ENCODE data around the gene LIMS1.

The LIMS1 gene

DNA sequence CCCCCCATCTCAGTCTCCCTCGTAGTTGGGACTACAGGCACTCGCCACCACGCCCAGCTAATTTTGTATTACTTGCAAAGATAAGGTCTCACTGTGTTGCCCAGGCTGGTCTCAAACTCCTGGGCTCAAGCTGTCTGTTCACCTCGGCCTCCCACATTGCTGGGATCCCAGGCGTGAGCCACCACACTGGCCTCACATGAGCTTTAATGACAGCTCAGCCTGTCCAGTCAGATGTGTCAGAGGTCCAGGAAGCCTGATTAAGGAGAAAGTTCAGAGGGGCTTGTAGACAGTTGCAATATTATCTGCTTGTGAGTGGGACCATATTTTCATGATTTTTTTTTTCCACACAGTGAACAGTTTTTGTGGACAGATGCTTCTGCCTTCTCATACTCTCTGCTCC is 82.0 kb downstream of the LIMS1 start:
- DNase-seq: no peak

DNA sequence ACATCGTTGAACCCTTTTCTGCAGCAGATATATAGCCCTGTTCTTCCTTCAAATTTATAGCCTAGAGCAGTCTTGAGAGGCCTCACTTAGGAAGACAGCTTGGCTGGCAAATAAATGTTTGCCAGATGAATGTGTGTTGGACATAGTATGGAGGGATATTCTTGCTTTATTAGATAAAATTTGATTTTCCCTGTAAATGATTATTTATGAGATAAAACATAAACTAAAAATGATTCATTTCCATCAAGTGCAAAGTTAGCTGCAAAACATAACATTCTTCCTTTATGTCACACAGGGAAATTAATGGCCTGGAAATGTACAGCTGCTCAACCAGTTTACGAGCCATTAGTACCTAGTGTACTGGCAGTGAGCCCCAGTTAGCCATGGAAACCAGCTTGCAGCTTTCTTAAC is 82.5 kb downstream of the LIMS1 start:
- DNase-seq: no peak

DNA sequence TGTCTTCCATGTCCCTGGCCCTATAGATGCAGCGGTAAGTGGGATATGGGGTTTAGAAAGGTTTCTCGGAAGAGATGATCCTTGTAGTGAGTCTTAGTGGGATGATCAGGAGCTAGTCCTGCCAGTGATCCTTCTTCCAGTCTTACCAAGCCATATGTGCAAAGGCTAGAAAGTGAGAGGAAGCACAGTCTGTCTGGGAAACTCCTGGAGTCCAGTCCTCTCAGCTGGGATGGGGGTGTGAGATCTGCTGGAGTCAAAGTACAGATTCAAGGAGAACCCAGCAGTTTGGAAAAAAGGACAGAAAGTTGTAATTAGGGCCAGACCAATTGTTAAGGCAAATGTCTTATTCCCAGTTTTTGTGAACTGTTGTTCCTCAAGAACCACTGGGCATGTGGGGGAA is 83.3 kb downstream of the LIMS1 start:
- DNase-seq: no peak

DNA sequence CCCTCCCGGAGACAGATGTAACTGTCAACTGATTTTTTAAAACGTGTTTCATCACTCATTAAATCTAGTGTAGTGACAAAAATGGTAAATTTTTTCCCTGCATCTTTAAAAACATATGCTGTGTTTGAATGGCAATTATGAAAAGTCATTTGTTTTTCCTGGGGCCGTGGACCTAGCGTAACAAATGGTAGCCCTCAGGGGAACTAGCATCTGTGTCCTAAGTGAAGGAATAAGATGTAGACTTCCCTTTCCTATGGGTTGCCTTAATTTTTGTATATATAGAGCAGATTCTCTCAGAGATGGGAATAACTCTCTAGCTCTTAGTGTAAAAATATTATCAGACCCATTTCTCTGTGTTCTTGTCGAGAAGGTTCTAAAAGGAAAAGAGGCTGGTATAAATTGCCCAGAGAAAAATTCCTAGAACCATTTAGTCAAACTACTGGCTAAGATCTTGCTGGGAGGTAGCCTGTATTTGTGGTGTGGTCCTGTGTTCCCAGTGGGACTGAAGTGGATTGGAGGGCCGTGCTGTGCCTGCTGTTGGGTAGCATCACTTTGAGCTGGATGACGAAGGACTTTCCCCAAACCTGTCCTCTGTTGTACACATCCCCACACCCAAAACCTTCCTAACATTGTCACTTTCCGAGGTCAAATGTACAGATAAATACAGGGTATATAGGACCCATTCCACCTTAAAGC is 85.8 kb downstream of the LIMS1 start:
- DNase-seq: no peak

DNA sequence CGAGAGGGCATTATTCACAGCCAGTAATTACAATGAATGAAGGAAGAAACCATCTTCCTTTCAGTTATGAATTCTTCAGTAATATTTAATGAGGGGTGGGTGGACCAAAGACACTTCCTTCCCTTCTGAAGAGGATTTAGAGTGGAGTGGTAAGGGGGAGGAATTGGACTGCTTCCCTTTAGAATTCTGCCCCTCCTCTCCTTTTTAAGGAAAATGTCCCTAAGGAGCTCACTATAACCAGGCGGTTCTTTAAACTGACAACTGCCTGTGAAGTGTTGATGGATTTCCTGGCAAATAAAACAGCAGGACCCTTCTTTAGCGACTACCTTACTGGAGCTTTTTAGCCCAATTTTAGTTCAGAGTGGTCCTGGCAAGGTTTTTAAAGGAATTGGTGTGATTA is 86.4 kb downstream of the LIMS1 start:
- DNase-seq: no peak

DNA sequence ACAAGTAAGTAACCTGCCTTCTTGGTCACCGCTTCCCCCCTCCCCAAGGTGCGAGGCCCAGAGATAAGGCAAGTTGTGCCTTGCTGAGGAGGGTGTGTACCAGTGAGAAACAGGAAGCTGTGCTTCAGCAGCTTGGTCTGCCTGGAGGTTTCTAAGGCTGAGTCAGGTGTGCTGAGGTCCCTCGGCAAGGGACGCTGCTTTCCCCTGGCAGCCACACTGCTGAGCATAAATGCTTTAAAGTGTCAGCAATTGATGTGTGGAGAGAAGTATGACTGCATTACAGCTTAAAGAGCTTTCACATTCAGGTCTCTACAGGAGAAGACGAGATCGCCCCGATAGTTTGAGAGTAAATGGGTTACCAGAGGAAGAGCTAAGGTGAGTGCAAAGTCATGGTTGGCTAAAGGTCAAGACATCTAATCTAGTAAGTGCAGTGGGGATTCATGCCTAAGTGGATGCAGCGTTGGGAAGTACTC is 86.9 kb downstream of the LIMS1 start:
- DNase-seq: peak in 1 of 2 experiments; percentile 14

DNA sequence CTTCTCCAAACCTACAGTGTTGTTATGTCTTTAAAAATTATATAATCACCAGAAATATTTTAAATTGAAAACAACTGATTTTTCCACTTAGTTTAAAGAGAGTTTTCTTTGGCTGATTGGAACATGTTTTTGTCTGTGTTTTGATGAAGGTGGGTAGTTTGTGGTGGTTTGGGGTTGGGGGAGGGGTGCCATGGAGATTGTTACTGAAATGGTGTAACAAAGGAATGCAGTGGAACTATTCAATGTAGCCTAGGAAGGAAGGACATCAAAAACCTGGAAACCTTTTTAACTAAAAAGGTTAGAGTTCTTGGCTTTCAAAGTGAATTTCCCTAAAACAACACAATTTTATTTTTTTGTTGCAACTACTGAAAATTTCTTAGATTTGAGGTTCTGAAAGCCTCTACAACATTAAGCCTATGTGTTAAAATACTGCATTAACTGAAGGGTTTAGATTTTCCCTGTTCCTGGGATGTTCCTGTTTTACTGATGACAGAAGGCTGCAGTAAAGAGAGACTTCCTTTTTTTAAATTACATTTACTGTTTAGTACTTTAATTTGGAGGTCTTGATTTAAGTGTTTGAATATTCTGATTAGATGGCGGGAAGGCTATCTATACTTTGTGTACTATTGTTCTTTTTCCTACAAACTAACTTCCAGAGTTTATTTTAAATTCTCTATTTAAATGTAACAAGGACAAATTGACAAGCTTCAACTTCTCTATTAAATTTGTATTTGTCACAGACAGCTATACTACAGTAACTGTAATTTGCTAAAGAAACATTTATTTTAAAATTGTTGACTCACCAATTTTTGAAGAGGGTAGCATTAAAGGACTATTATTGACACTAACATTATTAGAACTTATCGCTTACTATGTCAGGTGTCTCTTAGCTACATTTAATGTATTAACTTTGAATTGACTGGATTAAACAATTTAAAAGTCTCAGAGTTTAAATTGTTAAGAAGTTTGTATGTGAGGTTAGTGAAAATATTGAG is 87.7 kb downstream of the LIMS1 start:
- DNase-seq: no peak

DNA sequence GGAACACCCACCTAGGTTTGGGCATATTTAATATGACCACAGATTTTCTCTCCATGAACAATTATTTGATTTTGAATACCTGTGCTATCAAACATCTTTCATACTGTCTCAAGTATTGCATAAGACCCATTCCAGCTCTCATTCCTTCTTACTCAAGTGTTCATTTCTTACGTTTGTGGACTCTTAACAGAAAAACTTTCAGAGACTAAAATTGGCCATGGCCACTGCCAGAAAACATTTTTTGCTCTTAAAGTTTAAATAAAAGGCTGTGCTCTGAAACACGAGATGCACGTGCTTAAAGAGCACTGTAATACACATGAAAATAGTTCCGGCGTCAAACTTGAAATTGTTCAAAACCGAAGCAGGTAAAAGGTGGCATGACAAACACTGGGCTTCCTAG is 89.3 kb downstream of the LIMS1 start:
- DNase-seq: no peak

DNA sequence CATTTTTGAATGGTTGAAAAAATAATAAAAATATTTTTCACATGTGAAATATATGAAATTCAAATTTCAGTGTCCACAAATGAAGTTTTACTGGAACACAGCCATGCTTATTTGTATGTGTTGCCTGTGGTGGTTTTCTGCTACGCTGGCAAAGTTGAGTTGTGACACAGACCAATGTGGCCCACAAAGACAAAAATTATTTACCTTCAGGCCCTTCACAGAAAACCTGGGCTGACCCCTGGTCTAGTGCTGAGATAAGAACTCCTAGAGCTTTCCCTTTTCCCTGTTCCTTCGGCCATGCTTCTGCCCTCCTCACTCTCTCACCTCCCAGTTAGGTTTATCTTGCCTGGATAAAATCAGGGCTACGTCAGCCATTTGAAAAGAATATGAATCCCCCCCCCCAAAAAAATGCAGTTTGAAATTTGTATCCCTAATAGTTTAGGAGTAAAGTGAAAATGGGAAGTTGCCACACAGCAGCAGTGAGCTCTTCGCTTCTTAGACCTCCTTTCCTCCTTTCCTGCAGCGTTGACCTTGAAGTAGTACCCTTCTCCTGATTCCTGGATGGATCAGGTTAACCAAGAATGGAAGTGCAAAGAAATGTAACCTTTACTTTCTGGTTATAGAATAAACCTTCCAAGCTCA is 91.0 kb downstream of the LIMS1 start:
- no peak for DNase-seq

DNA sequence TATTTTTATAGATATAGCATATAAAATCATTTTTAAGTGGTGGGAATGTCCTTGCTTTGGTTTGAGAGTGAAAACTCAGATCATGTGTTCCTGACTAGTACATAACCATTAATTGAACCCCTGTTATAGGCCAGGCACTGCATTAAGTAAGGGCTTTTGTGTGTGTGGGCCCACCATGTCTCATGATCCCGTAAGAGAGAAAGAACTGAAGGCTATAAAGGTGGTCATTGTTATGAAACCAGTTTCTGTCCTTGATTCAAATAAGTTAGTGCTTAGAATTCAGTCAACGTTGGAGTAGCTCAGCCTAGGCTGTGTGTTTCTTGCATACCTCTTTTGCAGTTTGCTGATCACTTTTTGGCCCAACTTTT is 91.5 kb downstream of the LIMS1 start:
- no peak for DNase-seq

DNA sequence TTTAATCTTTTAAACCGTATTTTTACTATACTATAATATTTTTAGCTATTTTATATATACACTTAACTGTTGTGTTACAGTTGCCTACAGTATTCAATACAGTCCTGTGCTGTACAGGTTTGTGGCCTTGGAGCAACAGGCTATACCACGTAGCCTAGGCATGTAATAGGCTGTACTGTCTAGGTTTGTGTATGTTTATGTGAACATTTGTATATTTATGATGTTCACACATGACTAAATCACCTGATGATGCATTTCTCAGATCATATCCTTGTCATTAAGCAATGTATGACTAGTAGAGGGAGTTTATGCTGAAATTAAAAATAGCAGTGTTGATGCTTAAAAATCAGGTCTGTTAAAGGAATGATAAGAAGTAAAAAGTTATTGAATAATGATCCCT is 92.7 kb downstream of the LIMS1 start:
- no peak for DNase-seq

DNA sequence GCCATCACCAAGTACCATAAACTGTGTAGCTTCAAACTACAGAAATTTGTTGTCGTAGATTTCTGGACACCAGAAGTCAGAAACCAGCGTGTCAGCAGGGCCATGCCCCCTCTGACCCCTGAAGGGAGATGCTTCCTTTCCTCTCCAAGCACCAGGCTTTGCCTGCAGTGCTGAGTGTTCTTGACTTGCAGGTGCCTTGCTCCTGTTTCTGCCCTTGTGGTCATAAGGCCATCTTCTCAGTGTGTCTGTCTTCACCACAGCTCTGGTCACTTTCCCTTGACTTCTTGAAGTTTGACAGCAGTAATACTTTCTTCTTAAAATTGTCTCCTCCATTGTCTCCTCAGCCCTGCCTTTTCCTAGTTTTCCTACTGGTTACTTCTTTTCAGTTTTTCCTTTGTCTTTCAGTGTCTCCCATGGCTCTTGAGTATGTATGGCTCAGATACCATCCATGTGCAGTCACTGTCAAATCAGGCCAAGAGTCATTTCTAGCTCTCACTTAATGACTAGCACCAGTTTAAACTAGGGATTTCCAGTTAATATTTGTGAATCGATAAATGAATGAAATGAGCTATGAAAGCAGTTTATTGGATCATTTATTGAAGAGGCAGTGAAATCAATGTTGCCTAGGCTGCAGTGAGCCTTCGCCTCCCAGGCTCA is 93.8 kb downstream of the LIMS1 start:
- no peak for DNase-seq

DNA sequence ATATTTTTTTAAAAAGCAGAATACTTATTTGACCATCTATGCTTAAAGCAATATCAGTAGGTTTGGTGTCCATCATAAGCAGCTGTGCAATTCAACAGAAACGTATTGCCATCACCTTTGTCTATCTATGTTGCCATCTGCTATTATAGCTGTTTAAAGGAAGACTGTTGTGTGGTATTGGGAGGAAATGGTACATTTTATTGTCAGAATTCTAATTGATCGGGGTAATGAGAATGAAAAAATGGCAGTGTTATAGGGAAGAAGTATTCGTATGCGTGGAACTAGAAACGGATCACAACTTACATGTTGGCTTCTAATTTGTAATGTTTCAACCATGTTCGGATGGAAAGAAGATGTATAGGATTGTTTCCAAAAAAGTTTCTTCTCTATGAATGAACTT is 94.7 kb downstream of the LIMS1 start:
- no peak for DNase-seq

DNA sequence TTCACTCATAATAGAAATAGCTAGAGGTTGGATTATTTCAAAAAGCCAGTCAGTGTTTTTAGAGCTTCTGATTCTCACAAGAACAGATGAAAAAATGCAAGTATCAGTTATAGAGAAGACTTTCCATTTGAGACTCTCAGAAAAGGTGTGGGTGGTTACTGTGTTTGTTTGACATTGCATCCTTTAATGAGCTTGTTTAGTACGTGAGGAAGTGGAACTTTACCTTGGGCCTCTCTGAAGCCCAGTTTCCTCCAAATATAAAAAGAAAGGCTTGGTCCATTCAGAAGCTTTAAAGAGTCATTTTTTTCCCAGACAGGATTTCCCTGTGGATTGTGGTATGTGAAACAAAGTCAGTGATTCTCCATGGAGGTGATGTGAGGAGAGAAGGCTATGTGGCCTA is 95.1 kb downstream of the LIMS1 start:
- no peak for DNase-seq

DNA sequence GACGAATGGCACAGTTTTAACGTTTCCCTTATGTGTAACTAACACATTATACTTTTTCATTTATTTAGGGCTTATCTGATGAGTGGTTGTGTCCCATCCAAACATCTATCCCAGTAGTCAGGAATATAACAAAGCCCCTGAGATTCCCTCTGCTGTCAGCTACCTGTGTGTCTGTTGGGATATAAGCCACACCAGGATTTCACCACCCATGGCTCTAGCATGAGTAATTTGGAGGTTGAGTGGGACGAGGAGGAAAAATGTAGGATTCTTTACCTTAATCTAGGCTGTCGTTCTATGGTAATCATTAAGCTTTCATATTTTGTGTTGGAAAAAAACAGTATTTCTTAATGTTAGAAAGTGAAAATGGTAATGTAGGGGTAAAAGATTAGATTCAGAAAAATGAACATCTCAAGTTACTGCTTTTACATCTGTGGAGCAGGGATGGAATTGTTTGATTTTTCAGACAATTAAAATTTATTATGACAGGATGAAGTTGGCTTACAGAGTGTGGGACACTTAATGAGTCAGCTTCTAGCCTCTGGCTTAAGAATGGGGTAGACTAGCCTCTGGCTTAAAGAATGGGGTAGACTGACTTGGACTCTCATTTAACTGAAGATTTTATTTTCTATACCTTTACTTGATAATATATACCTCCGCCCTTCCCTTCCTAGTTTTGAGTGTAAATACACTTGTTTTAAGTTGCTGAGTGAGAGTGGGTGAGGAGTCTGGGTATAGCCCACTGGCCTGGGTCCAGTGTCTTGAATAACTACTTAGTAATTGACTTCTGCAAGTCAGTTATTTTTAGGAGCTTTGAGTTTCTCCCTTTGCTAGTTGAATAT is 96.5 kb downstream of the LIMS1 start:
- DNase-seq: no peak

DNA sequence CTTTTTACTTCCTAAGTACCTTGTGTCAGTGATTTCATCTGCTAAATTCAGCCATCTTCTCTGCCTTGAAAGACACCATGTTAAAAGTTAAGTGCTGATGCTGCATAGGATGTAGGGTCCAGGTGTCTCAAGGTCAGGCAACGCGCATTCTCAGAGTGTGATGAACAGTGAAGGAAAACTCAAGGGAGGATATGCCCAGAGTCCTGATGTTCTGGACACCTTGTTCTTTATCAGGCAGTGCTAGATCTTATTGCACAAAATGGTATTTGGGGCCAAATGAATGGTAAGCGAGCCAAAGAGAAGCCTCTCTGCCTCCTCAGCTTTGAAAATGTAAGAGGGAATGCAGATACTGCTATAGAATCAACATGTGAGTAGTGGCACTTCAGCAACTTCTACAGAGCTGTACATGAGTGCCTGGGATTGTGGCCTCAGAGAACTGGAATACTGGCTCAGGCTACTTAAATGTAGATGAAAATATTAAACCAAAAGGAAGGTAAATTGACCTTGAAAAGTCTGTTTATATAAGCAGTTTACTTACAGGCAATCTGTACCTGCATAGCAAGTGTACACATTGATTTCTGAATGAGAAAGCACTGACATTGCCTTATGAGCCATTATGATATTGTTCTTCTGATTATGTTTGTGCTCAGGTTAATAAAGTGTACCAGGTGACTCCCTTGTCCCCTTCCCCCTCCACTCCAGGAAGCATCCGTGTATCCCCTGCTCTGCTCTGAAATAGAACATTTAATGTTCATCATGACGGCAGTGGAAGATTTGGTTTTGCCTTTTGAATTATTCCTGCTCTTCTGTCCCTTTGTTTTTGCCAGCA is 98.3 kb downstream of the LIMS1 start:
- DNase-seq: peak; percentile 31 to 47

DNA sequence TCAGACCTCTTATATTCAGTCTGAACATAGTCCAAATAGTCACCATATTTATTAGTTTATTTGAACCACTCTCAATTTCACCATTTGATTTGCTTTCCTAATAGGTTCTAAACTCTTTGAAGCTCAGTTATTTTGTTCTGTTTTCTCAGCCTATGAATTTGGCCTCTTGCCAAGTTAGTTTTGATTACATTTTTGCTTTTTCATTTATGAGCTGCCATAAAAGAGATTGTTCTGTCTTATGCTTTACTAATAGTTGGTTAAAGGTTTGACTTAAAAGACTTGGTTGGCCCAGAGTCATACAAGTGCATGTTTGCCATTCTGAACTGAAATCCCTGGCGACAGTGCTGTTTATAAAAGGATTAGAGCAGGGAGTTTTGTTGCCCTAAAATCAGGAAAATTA is 99.1 kb downstream of the LIMS1 start:
- no peak for DNase-seq

DNA sequence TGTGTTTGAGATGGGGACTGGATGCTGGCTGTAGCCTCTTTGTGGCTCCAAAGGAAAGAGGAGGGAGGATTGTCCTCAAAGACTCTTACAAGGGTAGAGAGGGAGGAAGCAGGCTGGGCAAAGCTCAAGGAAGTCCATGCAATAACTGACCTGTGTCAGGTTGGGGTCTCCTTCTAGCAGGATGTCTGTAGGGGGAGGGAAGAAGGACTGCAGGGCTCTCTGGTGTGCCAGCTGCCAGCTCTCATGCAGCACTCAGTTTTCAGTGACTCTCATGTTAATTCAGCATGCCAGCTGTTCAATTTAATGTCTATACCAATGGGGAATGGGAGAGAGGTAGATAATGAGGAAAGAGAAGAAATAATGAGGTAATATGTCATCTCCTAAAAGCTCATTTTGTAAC is 99.7 kb downstream of the LIMS1 start:
- DNase-seq: no peak

DNA sequence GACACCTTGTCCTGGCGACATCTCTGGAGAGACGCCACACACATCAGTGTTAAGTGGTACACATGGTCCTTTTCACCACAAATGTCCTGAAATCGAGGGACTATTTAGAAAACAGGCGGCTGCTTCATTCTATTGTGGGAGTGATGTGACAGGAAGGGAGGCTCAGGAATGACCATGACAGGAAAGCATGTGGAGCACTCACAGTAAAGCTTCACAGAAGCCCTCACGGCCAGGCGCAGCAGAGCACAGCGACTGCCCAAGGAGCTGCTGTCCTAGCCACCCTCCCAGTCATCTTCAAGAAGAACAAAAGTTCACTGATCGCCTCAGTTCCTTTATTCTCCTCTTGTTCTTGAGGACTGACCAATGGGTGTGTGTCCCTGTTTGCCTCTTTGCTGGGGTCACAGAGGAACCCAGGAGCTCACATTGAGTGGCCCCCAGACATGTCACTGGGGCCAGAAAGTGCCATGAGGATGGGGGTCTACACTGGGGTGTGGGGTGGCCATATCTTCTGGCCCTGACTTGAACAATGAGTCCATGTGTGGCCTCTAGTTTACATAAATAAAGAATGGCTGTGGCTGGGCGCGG is 100.4 kb downstream of the LIMS1 start:
- DNase-seq: no peak

DNA sequence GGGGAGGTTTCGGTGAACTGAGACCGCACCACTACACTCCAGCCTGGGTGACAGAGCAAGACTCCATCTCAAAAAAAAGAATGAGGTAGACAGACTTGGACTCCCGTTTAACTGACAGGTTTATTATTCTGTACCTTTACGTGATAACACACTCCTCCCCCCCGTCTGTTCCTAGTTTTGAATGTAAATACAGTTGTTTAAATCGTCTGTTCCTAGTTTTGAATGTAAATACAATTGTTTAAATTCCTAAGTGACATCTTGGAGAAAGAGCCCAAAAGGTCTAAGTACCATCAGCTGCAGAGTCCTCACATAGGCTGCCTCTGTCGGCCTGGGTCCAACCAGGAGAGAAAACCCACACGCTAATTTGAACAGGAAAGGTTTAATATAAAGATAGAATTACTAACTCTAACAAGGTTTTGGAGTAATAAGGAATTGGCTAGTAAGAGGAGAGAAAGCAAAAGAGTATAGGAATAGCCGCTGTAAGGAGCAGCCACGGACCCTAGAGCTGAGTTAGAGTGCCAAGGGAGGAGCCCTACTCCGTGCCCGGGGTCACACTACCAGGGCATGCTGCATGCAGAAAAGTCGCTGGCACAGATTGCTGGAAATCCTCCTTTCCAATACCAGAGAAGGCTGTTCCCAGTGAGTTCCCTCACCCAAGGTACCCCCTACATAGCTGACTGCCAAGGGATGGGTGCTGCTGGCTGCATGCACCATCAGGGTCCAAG is 101.5 kb downstream of the LIMS1 start:
- DNase-seq: no peak
